LNCAP (cell line): ENCODE results near the gene CCDC92.

Experiments
- CTCF ChIP-seq: fragments of 450-650 bp; IDR thresholded peaks from 2 replicates; pipeline ENCODE4 v1.5.1; 2017; ENCODE audit warnings: mild to moderate bottlenecking

The CCDC92 gene

GRCh38 chr12:124006846-124007713, 34.4 kb upstream of the CCDC92 start:
- TF ChIP-seq CTCF, result no peak

- TF ChIP-seq CTCF, result no peak
These were observed 33.6 kb upstream of the CCDC92 start for GRCh38 chr12:124006085-124006845.

GRCh38 chr12:124004233-124004875, 31.7 kb upstream of the CCDC92 start:
- TF ChIP-seq CTCF, result no peak

- TF ChIP-seq CTCF, result no peak
These were observed 30.0 kb upstream of the CCDC92 start for GRCh38 chr12:124002654-124003053.

- no peak for TF ChIP-seq CTCF
These were observed 29.5 kb upstream of the CCDC92 start for GRCh38 chr12:124002021-124002644.

GRCh38 chr12:124001343-124001742, 28.7 kb upstream of the CCDC92 start:
- no peak for TF ChIP-seq CTCF

- TF ChIP-seq CTCF, result no peak
These were observed 27.5 kb upstream of the CCDC92 start for GRCh38 chr12:124000111-124000510.
